Brain pericyte (primary cell): ENCODE measurements around the gene STK10.

Source experiments
- DNase-seq: peaks from one replicate; pipeline ENCODE4 v3.0.0-alpha.2; 2012; ENCODE audit warnings: low read depth, low spot score

Gene STK10

DNA sequence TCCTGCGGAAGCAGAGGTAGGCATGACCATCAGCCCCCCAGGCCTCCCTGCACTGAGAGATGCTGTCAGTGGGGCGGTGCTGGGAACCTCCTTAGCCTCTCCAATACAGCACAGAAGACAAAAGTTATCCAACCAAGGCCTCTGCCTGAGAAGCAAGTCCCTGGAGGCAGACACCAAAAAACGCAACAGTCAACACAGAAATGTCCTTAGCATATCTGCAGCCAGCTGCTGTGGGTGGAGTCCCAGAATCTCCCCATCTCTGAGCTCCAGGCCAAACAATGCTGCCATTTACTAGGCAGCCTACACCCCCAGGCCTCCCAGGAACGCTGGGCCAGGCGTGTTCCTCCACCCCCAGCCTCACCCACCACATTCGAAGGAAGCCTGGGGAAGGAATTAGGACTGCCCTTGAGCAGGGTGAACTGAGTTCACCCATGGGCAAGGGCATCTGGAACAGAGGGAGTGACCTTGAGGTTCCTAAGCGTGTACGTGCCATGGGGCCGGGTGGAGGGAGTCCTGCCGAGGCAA, 43.7 kb downstream of the STK10 start:
- DNase-seq: no peak

DNA sequence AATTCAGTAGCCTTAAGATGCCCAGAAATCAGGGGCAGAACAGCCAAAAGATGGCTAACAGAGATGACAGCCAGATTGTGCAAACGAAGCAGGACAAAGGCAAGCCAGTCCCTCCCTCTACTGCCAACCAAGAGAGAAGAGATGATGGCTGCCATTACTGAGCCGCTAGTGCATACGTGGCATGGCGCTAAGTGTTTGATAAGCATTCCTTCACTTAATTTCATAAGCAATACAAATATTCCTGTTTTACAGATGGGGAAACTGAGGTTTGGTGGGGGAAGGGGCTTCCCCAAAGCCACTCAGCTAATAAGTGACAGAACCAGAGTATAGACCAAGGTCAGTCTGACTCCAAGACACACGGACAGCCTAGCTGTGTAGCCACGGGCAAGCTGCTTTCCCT, 44.1 kb downstream of the STK10 start:
- no peak for DNase-seq

- DNase-seq: no peak
These were observed 45.3 kb downstream of the STK10 start for GRCh38 chr5:172142709-172143215.

- no peak for DNase-seq
These were observed 46.1 kb downstream of the STK10 start for GRCh38 chr5:172141949-172142319.

DNA sequence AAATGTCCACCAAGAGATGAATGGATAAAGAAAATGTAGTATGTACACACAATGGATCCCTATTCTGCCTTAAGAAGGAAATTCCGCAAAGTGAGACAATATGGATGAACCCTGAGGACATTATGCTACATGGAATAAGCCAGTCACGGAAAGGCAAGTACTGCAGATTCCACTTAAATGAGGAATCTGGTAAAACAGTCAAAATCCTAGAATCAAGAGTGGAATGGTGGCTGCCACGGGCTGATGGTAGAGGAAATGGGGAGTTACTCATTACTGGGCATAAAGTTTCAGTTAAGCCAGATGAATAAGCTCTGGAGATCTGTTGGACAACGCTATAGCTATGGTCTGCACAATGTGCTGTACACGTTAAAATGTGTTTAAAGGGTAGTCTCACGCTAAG, 47.2 kb downstream of the STK10 start:
- no peak for DNase-seq

- no peak for DNase-seq
These were observed 47.9 kb downstream of the STK10 start for GRCh38 chr5:172140120-172140519.

DNA sequence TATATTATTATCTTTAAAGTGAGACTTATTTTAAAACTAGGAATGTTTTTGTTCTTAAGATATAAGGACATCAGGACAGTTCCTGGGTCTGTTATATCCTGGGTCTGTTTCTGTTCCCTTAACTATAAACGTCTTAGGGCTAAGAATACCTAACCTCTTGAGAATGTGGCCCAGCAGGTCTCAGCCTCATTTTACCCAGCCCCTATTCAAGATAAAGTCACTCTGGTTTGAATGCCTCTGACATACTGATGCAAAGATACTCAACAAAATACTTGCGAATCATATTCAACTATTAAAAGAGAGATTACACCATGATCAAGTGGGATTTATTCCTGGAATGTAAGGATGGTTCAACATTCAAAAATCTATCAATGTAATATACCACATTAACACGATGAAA, 51.0 kb downstream of the STK10 start:
- DNase-seq: no peak

DNA sequence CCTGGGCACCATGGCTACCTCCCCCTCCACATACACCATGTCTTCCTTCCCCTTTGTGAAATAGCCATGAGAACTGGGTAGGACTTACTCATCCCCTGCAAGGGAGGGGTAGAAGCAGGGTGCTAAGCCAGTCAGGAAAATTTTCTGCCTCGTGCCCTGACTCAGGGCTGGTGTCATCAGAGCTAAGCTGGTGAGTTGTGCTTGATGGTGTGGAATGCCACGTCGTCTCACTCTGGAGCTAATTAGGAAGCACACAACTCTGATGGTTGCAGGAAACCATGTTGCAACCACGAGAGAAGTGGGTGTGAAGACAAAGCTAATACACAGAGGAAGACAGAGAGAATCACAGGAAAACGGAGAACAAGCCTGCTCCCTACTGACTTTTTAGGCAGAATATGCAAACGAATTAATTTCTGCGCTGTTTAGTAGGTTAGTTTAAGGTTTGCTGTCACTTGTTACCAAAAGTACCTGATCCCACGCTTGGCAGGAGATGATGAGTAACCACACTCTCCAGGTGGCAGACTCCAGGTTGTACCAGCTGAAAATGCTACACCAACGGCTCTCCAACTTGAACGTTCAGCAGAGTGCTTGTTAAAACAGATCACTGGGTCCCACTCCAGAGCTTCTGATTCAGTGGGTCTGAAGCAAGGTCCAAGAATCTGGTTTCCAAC, 54.5 kb downstream of the STK10 start:
- DNase-seq: no peak

- no peak for DNase-seq
These were observed 56.3 kb downstream of the STK10 start for GRCh38 chr5:172131690-172132089.

DNA sequence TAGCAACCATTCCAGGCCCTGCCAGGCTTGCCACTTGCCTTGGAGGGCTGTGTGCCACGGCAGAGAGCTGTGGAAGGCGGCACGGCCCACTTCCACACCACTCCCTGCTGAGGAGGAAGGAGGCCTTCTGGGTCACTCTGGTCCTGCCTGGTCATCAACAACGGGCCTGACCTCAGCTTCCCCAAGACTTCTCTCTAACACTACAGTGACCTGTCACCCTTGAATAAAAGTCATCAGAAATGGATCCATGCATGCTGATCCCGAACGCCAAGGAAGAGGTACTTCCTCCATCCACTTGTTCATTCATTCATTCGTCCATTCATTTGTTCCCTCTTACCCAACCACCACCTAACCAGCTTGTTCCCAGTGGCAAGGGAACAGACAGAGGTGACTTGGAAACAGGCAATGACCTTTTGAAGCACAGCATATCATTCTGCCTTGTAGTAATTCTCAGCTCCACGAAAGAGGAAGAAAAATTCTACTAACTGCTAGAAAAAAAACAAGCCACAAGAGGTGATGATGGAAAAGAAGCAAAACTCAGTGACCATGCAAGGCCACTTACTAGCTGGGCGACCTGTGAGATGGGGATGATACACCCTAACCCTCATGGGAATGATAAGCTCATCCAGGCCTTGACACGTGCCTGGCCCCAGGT, 58.6 kb downstream of the STK10 start:
- DNase-seq: no peak

DNA sequence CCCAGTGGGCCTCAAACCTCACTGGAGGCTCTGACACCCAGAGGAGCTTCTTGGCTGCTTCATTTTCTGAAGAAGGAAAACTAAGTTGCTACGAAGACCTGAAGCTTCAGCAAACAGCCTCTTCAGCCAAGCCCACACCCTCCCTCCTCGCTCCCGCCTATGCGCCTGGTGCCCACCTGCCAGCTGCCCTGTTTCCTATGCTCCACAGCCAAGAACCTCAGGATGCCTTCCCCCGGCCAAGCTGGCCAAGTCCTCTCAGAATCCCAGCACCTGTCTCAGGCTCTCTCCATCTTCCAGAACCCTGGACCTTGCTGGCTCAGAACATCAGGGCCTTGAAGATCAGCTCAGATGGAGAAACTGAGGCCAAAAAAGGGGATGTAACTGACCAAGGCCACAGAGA, 60.4 kb downstream of the STK10 start:
- no peak for DNase-seq

DNA sequence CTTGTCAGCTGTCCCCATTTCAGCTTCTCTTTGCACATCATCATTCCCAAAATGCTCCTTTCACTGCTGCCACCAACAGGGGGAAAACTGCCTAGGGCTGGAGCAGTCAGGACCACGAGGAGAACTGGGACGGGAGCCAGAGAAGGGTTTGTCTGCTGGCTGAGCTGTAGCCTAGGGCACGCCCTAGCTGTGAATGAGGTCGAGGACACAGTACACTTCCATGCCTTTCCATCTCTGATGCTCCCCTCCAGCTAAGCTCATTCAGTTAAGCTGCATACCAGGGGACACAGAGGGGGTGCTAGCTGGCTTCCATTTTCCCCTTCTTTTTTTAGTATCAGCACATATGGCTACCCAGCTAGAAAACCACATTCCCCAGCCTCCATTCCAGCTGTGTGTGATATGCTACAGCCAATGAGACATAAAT, 64.7 kb downstream of the STK10 start:
- peak; percentile 79 for DNase-seq

GRCh38 chr5:172119921-172120688, 67.9 kb downstream of the STK10 start:
- no peak for DNase-seq

GRCh38 chr5:172118891-172119290, 69.1 kb downstream of the STK10 start:
- no peak for DNase-seq

GRCh38 chr5:172117977-172118701, 69.9 kb downstream of the STK10 start:
- no peak for DNase-seq

GRCh38 chr5:172115541-172115982, 72.5 kb downstream of the STK10 start:
- DNase-seq: no peak

- DNase-seq: no peak
These were observed 73.1 kb downstream of the STK10 start for GRCh38 chr5:172114875-172115422.

DNA sequence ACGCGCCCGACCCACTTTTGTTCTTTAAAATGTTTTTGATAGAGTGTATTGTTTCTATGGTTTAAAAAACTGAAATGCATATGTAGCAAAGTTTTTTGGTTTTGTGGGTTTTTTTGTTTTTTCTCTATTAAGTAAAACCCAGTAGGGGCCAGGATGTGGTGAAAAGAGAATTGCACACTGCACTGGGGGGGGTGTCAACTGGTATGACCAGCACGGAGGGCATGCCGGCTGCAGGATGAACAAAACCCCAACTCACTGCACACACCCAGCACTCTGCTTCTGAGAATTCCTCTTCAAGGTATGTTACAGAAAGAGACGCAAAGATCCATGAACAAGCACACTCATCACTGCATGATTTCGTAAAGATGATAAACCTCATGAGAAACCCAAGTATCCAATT, 75.0 kb downstream of the STK10 start:
- DNase-seq: no peak

- no peak for DNase-seq
These were observed 76.2 kb downstream of the STK10 start for GRCh38 chr5:172111852-172112225.

DNA sequence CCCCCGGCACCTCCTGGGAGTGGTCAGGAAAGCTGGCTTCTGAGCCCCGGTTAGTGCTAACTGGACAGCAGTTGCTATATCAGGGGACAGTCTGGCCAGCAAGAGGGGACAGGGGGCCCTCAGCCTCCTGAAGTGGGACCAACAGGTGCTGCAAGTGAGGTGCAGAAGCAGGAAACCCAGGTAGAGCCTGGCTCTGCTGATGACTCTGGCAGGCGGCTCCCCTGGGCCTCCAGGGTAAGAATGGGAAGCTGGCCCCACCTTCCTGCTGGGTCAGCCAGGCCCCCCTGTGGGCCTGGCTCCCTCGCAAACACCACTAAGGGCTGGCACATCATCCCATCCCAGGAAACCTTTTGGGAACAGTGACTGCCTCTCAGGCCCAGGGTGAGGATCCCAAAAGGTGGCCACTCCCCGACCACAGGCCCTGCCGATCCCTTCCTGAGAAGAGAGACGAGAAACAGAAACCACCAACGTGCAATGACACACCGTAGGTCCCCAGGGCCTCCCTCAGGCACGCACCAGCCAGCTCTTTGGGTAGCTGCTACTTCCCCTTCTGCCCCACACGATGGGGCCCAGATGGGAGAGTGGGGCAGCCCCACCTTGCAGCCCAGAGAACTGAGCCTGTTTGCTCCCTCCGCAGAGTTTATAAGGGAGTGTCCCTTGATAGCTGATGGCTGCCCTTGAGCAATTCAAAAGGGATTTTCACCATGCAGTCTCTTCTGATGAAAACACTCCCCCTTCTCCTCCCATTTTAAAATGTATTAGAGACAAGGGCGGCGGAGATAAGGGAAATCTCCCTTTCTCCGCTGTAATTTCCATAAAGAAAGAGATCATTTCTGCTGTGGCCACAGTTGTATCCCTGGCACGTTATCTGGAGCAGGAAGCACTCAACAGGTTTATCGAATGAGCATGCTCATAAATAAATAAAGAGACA, 76.8 kb downstream of the STK10 start:
- DNase-seq: no peak
